GM18498 (cell line): ENCODE results near the gene PTPRU.
"Not testable (repeated sequence)": the region's sequence is repeated elsewhere in the genome, so short reads cannot be mapped to it uniquely, and the experiment has no call there.

Experiments used
- ATAC-seq: cut with Tn5 transposase; IDR thresholded peaks from one replicate; pipeline ENCODE4 v1.9.1; 2021; ENCODE audit warnings: mild to moderate bottlenecking, moderate library complexity; ENCODE audit not compliant: unreplicated experiment

Gene PTPRU

DNA sequence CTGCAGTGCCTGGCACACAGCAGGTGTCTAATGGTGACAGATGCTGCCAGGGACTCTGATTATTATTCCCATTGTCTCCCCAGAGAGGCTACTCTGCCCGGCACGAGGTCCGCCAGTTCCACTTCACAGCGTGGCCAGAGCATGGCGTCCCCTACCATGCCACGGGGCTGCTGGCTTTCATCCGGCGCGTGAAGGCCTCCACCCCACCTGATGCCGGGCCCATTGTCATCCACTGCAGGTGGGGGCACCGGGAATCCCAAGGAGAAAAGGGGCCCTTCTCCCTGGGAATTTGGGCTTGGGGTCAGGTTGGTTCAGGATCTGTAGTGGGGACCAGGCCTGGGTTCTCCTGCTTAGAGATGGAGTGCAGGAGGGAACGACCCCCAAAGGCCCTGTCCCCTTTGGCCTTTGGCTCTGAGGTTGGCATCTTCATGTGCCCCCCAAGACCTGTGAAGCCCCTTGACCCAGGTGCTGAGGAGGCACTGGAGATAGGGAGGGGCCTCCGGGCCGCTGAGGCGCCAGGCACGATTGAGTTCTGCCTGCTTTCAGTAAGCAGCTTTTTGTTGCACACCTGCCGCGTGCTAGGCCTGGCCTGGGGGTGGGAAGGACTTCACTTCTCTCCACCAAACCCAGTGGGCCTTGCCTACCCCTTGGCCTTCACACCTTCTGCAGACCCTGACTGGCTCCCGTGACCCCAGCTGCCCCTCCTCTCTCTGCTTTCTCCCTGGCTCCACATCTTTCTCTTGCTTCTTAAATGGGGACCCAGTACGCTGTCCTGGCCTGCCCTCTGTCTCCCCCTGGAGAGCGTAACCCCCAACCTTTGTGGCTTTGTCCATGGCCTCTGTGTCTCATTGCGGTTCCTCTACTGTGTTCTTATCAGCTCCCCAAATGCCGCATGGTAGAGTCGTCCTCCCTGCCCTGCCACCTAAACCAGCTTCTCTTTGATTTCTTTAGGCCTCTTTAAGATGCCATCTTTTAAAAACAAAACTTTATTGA, 76.4 kb downstream of the PTPRU start:
- ATAC-seq: no peak

DNA sequence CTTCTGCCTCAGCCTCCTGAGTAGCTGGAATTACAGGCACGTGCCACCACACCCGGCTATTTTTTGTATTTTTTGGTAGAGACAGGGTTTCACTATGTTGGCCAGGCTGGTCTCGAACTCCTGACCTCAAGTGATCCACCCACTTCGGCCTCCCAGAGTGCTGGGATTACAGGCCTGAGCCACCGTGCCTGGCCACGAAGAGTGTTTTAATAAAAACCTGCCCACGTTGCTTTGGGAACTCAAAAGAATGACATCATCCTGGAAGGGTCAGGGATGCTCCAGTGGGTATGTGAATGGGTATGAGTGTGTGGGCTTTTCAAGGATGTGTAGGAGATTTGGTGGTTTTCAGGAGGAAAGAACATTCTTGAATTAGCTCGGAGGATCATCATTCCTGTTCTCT, 78.4 kb downstream of the PTPRU start:
- not testable (repeated sequence) for ATAC-seq

DNA sequence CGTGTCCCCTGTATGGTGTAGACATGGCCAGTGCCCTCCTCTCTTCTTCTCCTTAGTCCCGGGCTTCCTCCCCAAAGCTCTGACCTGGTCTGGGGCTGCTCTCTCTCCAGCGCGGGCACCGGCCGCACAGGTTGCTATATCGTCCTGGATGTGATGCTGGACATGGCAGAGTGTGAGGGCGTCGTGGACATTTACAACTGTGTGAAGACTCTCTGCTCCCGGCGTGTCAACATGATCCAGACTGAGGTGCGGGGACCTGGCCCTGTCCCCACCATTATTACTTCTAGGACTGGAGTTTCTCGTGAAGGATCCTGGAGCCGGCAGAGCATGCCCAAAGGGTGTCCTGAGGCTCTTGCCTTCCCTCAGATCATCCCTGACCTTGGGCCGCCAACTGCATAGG, 78.9 kb downstream of the PTPRU start:
- ATAC-seq: no peak

DNA sequence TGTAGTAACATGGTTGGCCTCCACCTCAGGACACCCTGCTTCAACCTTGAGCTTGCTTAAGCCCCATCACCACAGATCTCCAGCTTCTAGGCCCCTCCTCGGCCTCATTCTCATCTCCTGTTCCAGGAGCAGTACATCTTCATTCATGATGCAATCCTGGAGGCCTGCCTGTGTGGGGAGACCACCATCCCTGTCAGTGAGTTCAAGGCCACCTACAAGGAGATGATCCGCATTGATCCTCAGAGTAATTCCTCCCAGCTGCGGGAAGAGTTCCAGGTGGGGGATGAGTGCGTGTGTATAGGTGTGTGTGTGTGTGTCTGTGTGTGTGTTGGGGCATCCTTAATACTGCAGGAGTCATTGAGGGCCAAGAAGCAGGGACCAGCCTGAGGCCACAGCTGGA, 79.6 kb downstream of the PTPRU start:
- ATAC-seq: no peak

DNA sequence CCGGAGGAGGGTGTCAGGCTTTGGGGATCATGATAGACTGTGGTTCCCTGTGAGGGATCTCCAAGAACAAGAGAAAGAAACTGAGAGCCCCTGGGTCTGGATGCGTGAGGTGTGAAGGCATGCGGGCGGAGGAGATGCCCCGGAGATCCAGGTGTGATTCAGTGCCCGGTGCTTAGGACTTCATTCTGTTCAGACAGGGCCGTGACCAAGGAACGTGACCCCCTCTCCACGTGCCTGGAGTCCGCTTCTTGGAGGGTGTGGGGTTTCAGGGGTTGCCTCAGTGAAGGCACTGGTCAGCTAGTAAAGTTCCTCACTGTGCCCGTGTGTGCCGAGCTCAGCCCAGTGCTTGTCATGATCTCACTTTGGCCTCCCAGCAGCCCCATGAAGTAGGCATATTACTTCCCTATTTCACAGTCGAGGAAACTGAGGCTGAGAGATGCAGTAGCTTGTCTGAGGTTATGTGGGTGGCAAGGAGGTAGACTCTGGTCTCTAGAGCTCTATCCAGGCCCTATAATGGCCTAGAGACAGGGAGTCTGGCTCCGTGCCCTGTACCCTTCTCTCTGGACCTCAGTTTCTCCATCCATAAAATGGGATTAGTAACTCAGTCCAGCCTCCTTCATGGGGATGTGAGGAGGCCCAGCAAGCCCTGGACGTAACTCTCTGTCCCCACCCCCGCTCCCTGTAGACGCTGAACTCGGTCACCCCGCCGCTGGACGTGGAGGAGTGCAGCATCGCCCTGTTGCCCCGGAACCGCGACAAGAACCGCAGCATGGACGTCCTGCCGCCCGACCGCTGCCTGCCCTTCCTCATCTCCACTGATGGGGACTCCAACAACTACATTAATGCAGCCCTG, 81.0 kb downstream of the PTPRU start:
- ATAC-seq: no peak

DNA sequence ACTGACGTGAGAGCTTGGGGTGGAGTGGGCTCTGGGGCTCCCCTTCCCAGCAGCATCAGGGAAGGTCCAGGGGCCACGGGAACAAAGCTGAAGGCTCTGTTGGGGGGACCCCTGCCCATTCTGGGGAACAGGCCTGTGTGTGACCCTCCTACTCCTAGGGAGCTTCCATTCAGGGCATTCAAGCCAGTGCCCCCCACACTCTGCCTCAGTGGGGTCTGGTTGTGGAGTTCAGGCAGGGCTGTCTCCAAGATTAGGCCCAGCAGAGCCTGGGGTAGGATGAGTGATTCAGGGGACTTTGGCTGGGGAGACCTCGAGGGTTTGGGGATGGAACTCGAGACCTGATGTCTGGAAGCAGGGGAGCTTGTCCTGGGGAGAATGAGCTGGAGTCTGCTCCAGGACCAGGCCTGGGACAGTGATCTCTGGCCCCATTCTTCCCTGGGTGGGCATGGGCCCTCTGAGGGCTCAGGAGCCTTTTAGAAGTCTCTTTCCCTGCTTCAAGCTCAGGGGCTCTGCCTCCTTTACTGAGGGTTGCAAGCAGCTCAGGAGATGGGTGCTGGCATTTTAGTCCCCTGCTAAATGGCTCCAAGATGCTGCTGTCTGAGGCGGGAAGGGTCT, 81.7 kb downstream of the PTPRU start:
- ATAC-seq: no peak

DNA sequence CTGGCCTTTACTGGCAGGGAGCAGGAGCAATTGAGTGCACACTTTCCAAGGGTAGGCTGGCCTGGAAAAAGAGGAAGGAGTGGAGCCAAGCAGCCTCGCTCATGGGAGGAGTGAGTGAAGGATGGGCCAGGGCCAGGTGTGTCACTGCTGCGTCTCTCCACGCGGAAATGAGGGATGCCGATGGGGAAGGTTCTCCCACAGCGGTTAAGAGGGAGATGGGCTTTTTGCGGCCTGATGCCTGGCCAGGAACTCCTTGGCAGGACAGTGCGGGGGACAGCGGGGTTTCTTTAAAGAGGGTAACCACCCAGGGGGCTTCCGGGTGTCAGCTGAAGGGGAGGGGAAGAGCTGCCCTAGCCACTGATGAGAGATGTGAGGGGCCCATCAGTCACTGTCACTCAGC, 82.4 kb downstream of the PTPRU start:
- ATAC-seq: no peak

DNA sequence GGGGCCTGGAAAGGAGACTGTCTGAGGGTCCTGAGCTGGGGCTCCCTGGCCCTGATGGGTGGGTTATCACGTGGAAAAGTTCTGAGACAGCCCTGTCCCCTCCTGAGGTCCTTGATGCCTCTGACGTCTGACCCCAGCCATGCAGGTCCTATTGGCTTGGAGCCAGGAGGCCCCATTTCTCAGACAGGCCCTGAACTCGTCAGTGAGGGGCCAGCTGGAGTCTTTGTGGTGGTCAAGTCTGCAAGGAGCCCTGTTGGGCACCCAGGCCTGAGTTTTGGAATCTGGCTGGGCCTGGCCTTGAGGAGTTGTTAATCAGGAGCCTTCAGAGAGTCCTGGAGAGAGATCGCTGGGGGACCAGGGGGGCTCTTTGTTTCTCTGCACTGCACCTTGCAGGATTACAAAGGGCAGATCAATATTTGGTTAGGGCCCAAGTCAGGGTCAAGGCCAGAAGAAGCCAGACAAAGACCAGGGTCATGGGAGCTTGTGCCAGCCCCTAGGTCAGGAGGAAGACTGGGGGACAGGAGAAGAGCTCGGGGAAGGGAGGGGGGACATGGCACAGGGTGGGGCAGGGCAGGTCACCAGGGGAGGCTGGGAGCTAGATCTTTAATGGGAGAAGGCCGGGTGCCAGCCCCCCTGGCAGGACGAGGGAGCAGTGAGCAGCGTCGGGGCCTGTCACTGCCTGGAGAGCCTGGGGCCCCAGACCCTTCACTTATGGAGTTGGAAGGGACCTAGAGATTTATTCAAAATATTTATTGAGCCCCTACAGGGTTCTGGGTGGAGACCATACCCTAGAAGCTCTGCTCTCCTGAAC, 83.2 kb downstream of the PTPRU start:
- no peak for ATAC-seq

DNA sequence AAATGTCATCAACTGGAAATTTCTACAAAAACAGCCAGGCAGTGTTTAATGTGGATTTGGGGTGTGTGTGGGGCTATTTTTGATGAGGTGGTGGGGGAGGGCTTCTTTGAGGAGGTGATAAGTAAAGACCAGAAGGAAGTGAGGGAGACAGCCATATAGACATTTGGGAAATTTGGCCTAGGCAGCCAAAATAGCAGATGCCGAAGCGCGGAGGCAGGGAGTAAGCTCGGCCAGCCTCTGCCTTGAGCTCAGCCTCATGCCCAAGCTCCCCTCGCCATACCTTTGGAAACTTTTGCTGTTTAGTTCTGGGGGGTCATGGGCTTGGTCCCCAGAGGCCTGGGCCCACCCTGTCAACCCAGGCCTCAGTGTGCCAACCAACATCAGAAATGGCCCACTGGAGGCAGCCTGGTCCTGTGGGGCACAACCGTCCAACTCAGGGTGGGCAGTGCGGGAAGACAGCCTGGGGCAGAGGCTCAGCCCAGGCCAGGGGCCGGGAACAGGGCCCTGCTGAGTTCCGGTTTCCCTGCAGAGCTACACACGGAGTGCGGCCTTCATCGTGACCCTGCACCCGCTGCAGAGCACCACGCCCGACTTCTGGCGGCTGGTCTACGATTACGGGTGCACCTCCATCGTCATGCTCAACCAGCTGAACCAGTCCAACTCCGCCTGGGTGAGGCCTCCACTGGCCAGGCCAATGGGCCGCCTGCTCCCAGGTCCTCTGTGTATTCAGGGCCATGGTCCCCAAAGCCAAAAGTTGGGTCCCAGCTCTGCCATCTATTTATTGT, 84.0 kb downstream of the PTPRU start:
- no peak for ATAC-seq

DNA sequence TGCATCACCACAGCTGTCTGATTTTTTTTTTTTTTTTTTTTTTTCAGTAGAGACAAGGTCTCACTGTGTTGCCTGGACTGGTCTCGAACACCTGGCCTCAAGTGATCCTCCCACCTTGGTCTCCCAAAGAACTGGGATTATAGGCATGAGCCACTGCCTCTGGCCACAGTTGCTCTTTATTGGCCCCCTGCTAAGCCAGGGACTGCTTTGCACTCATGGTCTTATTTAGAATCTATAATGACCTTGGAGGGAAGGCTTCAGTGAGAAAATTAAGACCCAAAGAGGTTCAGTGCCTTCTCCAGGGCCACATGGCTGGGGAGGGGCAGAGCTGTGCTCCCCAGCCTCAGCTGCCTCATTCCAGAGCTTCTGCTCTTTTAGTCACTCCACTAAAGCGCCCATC, 84.9 kb downstream of the PTPRU start:
- no peak for ATAC-seq

DNA sequence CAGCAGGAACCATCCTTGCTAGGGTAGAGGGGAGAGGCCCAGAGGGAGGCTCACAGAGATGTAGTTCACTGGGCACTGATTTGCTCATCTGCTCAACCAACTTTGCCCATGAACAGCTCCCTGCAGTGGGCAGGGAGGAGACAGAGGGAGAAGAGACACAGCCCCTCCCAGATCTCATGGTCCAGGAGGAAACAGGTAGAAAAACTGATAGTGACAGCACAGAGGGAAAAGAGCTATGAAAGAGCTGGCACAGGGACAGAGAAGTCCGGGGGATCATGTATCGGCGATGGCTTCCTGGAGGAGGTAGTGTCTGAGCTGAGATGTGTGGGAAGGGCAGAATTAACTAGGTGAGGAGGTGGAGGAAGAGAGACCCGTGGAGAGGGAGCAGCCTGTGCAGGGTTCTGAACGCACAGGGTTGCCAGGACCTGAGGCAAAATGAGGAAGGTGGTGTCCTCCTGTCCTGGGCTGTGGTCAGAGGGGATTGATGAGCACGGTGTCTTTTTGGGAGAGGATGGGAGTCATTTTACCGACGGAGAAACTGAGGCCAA, 85.9 kb downstream of the PTPRU start:
- no peak for ATAC-seq

DNA sequence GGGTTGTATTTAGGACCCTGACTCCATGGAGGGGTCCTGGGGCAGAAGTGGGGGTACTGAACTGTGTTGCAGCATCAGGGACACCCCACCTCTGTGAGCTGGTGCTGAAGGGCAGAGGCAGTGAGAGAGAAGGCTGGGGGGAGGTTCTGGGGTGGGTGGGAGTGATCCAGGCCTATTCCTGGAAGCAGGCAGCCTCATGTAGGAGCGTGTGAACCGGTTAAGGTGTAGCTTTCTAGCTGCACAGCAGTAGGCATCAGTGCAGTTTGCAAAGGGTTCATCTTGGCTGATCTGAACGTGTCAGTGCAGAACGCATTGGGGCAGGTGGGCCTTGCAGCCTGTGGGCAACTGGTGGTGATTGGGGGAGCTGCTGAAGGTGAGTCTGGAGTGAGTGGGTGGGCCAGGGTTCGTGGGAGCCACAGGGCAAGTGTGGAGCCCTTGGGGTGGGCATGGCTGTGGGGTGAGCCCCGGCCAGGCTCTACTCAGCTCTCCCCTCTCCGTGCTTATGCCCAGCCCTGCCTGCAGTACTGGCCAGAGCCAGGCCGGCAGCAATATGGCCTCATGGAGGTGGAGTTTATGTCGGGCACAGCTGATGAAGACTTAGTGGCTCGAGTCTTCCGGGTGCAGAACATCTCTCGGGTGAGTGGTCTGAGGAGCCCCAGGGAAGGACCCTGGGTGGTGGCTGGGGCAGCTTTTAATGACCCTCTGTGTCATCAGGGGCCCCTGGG, 86.7 kb downstream of the PTPRU start:
- ATAC-seq: no peak

DNA sequence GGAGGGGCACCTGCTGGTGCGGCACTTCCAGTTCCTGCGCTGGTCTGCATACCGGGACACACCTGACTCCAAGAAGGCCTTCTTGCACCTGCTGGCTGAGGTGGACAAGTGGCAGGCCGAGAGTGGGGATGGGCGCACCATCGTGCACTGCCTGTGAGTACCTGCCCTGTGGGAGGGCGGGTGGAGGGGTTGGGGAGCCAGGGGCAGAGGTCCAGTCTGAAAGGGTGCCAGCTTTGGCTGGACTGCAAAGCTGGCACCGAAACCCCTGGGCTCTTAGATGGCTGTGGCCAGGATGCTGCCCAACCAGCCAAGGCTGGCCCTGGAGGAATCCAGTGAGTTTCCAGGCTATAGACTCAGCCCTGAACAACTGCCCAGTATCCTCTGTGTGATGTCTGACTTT, 87.3 kb downstream of the PTPRU start:
- ATAC-seq: no peak

DNA sequence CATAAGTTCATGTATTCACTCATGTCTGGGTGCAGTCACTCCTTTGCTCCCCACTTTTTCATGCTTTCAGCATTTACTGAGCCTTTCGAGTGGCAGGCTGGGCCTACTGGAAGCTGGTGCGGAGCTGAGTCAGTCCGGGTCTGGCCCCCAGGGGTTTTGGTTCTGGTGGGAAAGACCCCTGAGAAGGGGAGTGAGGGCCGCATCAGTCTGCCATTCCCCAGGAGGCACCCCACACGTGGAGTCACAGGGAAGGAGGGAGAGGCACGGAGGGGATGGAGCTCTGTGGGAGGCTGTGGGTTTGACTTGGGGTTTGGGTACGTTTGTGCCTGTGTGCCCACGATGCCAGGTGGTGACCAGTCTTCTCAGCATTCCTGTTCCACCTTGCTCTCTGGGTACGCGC, 87.9 kb downstream of the PTPRU start:
- ATAC-seq: no peak

DNA sequence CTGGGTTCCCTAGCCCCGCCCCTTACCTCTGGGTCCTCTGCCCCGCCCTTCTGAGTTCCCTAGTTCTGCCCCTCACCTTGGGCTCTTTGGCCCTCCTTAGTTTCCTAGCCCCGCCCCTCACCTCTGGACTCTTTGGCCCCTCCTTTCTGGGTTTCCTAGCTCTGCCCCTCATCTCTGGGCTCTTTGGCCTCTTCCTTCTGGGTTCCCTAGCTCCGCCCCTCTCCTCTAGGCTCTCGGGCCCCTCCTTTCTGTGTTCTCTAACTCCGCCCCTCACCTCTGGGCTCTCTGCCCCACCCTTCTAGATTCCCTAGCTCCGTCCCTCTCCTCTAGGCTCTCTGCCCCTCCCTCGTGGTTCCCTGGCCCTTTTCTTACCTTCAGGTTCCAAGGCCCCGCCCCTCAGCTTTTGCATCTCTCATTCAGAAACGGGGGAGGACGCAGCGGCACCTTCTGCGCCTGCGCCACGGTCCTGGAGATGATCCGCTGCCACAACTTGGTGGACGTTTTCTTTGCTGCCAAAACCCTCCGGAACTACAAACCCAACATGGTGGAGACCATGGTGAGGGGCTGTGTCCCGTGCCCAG, 88.5 kb downstream of the PTPRU start:
- ATAC-seq: no peak

DNA sequence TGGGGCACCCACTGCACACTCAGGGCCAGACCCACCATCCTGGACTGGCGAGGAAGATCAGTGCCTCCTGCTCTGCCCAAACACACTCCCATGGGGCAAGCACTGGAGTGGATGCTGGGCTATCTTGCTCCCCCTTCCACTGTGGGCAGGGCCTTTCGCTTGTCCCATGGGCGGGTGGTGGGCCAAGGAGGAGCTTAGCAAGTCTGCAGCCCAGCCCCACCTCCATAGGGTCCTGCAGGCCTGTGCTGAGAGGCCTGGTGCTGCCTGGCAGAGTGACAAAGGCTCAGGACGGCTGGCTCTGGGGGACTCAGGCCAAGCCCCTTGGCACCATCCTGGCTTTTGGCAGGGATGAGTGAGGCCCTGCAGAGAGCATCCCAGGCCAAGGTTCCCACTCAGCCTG, 89.4 kb downstream of the PTPRU start:
- no peak for ATAC-seq

DNA sequence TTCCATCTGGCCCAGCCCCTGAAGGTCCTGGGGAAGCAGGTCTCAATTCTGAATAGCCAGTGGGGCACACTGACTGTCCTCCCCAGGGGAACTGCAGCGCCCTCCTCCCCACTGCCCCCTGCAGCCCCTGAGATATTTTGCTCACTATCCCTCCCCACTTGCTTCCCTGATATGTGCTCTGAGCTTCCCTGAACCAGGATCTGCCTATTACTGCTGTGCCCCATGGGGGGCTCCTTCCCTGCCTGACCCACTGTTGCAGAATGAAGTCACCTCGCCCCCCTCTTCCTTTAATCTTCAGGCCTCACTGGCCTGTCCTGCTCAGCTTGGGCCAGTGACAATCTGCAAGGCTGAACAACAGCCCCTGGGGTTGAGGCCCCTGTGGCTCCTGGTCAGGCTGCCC, 89.8 kb downstream of the PTPRU start:
- no peak for ATAC-seq

DNA sequence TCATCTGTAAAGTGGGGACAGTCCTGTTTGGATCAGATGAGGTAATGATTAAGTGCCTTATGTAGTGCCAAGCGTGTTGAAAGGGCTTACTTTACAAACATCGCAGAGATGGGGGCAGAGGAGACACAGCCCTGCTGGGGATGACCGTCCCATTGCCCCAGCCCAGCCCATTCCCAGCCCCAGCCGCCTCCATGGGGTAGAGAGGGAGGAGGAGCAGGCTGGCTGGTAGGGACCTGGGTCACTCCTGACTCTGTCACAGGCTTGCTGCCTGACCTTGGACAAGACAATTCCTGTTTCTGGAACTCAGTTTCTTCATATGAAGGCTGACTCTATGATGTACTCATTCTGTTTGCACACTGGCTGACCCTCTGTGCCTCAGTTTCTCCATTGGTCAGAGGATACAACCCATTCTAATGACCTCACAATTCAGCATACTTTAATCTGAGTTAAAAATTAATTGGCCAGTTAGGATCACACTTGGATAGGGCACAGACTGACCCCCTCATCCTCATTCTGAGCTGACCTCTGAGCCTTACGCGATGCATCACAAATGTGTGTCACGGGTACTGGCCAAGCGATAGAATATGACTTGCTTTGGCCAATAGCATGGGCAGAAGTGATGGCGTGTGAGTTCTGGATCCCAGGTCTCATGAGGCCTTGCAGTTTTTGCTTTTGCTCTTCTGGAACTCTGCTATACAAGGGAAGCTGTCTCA, 91.1 kb downstream of the PTPRU start:
- no peak for ATAC-seq
